RWPE2 (cell line): ENCODE measurements around the gene P2RX1.
A peak's percentile ranks its signal among the peaks of the same experiment; 100 is the strongest.

Source experiments
- ATAC-seq: fragments of 200-7000 bp; cut with Tn5 transposase; 3 replicates; pipeline ENCODE4 v1.9.1; 2021; ENCODE audit warnings: low read depth
- DNase-seq: peaks from one replicate; pipeline ENCODE4 v3.0.0-alpha.2; 2020; ENCODE audit warnings: low spot score
- H3K27ac ChIP-seq: fragments of 450-650 bp; 2 replicates; pipeline ENCODE4 v1.5.1; 2017; ENCODE audit warnings: mild to moderate bottlenecking; ENCODE audit not compliant: poor library complexity, severe bottlenecking
- H3K27me3 ChIP-seq: fragments of 250-450 bp; sonication (Bioruptor Pico); 2 replicates; pipeline ENCODE4 v1.5.1; 2021; ENCODE audit warnings: mild to moderate bottlenecking, moderate library complexity; ENCODE audit not compliant: insufficient read depth, poor library complexity, severe bottlenecking
- H3K36me3 ChIP-seq: fragments of 250-450 bp; sonication (Bioruptor Pico); 2 replicates; pipeline ENCODE4 v1.5.1; 2020; ENCODE audit warnings: low read depth, mild to moderate bottlenecking, moderate library complexity
- H3K4me1 ChIP-seq: fragments of 250-450 bp; sonication (Bioruptor Pico); 2 replicates; pipeline ENCODE4 v1.5.1; 2021; ENCODE audit warnings: mild to moderate bottlenecking, moderate library complexity; ENCODE audit not compliant: insufficient read depth, poor library complexity, severe bottlenecking
- H3K4me3 ChIP-seq: fragments of 250-450 bp; sonication (Bioruptor Pico); 2 replicates; pipeline ENCODE4 v1.5.1; 2021; ENCODE audit warnings: mild to moderate bottlenecking, moderate library complexity; ENCODE audit not compliant: severe bottlenecking
- H3K9me3 ChIP-seq: fragments of 250-450 bp; sonication (Bioruptor Pico); 2 replicates; pipeline ENCODE4 v1.5.1; 2021; ENCODE audit warnings: mild to moderate bottlenecking, moderate library complexity; ENCODE audit not compliant: severe bottlenecking
- CTCF ChIP-seq: fragments of 450-650 bp; IDR thresholded peaks from one replicate; pipeline ENCODE4 v1.5.1; 2017; ENCODE audit warnings: mild to moderate bottlenecking, moderate library complexity; ENCODE audit not compliant: poor library complexity, severe bottlenecking

P2RX1 gene

DNA sequence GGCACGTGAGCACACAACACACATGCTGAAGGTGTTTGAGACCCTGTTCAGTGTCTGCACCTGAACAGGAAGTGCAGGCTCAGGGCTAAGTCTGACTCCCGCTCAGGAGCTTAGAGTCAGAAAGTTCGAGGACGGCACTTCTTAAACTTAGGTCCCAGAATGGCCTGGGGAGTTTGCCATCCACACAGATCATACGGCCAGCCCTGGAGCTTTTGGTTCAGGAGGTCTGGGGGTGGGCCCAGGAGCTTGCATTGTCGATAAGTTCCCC lies 19.4 kb downstream of the P2RX1 start:
- no peak for TF ChIP-seq CTCF
- Histone ChIP-seq H3K4me1 (peaks cover 5% of the 10 kb centered on the region), H3K36me3 (no peaks in the 10 kb centered on the region), H3K9me3 (no peaks in the 10 kb centered on the region), H3K4me3 (no peak overlapping the region), H3K27ac (no peak overlapping the region), H3K27me3 (no peaks in the 10 kb centered on the region)
- ATAC-seq (no peak), DNase-seq (no peak)

DNA sequence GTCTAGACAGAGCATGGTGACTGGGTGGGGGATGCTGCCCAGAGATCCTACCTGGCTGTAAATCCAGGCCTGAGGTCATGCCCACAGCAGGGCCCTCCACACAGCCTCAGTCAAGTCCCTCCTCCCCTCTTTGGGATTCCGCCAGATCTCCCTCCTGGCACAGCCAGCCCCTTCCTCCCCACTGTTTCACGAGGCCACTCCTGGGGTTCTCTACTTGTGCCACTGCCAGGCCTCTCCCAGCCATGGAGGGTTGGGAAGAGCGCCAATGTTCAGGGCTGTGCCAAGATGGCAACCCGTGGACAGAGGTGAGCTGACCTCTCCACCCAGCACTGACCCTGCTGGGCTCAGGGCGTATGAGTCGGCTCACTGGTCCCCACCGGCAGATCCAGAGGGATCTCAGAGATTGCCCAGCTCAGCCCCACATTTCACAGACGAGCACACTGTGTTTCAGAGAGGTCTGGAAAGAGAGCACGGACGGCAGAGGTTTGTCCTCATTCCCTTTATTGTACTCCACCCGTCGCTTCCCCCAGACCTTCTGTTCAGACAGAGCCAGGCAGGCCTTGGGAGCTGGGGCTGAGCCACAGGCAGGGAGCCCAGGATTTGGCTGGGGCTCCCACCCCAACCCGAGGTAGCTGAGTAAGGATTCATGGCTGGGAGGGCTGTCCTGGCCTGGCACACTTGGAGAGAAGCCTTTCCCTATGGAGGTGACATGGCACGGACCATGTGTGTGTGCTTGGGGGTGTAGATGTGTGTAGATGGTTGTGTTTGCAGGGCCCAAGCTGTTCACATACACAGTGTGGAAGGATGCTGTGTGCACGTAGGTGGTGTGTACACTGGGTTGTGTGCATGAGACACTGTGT lies 19.9 kb downstream of the P2RX1 start:
- DNase-seq, result no peak
- Histone ChIP-seq H3K4me1 (peaks cover 9% of the 10 kb centered on the region), H3K36me3 (no peaks in the 10 kb centered on the region), H3K27me3 (no peaks in the 10 kb centered on the region), H3K4me3 (no peak overlapping the region), H3K27ac (no peak overlapping the region), H3K9me3 (no peaks in the 10 kb centered on the region)
- ATAC-seq, result no peak
- no peak for TF ChIP-seq CTCF

- TF ChIP-seq CTCF, result no peak
- Histone ChIP-seq H3K27ac (peak overlapping the region; percentile 37), H3K36me3 (no peaks in the 10 kb centered on the region), H3K27me3 (no peaks in the 10 kb centered on the region), H3K4me1 (peaks cover 14% of the 10 kb centered on the region), H3K4me3 (no peak overlapping the region), H3K9me3 (no peaks in the 10 kb centered on the region)
- DNase-seq (no peak), ATAC-seq (no peak)
Measured at GRCh38 chr17:3895354-3895753, 20.9 kb downstream of the P2RX1 start.

DNA sequence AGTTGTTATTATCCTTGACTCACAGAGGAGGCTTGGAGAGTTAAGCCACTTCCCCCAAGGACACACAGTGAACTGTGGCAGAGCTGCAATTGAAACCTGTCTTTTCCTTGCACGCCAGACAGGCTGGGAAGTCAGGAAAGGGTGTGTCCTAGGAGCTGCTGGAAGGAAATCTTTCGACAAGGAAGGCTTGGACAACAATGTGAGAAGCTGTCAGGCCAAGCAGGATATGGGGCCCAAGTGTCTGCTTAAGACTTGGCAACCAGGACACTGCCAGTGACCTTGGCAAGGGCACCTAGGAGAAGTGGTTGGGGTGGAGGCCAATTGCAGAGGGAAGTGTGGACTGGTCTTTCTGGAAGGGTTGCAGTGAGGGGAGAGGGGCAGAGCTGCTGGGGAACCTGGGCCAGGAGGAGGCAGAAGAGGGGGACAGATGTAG lies 21.3 kb downstream of the P2RX1 start:
- Histone ChIP-seq H3K4me1 (peaks cover 18% of the 10 kb centered on the region), H3K36me3 (no peaks in the 10 kb centered on the region)

More for the DNA sequence above, 21.3 kb downstream of the P2RX1 start:
- Histone ChIP-seq H3K27me3 (no peaks in the 10 kb centered on the region), H3K9me3 (no peaks in the 10 kb centered on the region), H3K4me3 (no peak overlapping the region), H3K27ac (peak overlapping the region; percentile 37)
- no peak for TF ChIP-seq CTCF
- peak; percentile 16; the same call in 2 of the 3 replicates for ATAC-seq
- DNase-seq, result no peak
